Esophagus muscularis mucosa (tissue), 4 donors: Measurements from ENCODE around the gene HS6ST3.

Experiments used
- CTCF ChIP-seq, 3 experiments: fragments of 200-600 bp in 2 of 3; fragments of 450-650 bp in 1 of 3; sonication (generic) in 2 of 3; IDR thresholded peaks; one replicate each; pipeline ENCODE4 v1.5.1; 2017 to 2019; ENCODE audit warnings: antibody characterized with exemption in 3 of 3, mild to moderate bottlenecking in 2 of 3, moderate library complexity in 1 of 3
- EP300 ChIP-seq: sonication (generic); formaldehyde crosslinking; IDR thresholded peaks from one replicate; pipeline ENCODE4 v1.6.1; 2017; ENCODE audit warnings: antibody characterized with exemption
- POLR2AphosphoS5 ChIP-seq, 2 donors: sonication (generic); formaldehyde crosslinking; IDR thresholded peaks; one replicate each; pipeline ENCODE4 v1.6.1; 2017; ENCODE audit warnings: antibody characterized with exemption in 2 of 2

- TF ChIP-seq POLR2AphosphoS5 (IDR thresholded peaks at IDR 0.05) (no peak), CTCF (IDR thresholded peaks at IDR 0.05) (no peak), EP300 (no peak)
These were observed 720.2 kb downstream of the HS6ST3 start for GRCh38 chr13:96810104-96810503.
